SH-SY5Y (cell line): ENCODE results near the gene THRB.

Experiments
- GATA2 ChIP-seq: IDR thresholded peaks from 2 replicates; pipeline ENCODE4 v1.6.1; 2011; ENCODE audit warnings: mild to moderate bottlenecking, low read depth, low read length
- GATA3 ChIP-seq: IDR thresholded peaks from 2 replicates; pipeline ENCODE4 v1.6.1; 2011; ENCODE audit warnings: low read depth, mild to moderate bottlenecking, low read length, moderate library complexity

GRCh38 chr3:24443476-24443875 lies 51.2 kb downstream of the THRB start:
- TF ChIP-seq GATA3: no peak
- TF ChIP-seq GATA2: no peak
